MM.1S (cell line): Measurements from ENCODE around the gene MT3.

Experiments
- DNase-seq: peaks from one replicate; pipeline ENCODE4 v3.0.0-alpha.2; 2015
- H2AFZ ChIP-seq: fragments of 300-600 bp; sonication (generic); 2 replicates; pipeline ENCODE4 v1.6.0; 2016; ENCODE audit warnings: antibody characterized with exemption, low read length
- H3F3A ChIP-seq: fragments of 300-600 bp; sonication (generic); 2 replicates; pipeline ENCODE4 v1.6.1; 2016; ENCODE audit warnings: mild to moderate bottlenecking, antibody characterized with exemption, low read length, moderate library complexity, mixed read lengths; ENCODE audit not compliant: insufficient read depth
- H3K27ac ChIP-seq: fragments of 300-600 bp; sonication (generic); 2 replicates; pipeline ENCODE4 v1.5.1; 2016; ENCODE audit warnings: mild to moderate bottlenecking, low read length
- H3K27me3 ChIP-seq: fragments of 300-600 bp; sonication (generic); replicated peaks from 2 replicates; pipeline ENCODE4 v1.6.0; 2016; ENCODE audit warnings: low read length; ENCODE audit not compliant: insufficient read depth
- H3K36me3 ChIP-seq: fragments of 300-600 bp; sonication (generic); replicated peaks from 2 replicates; pipeline ENCODE4 v1.6.1; 2016; ENCODE audit warnings: mild to moderate bottlenecking, low read length, mixed read lengths; ENCODE audit not compliant: insufficient read depth
- H3K4me1 ChIP-seq: fragments of 300-600 bp; sonication (generic); 2 replicates; pipeline ENCODE4 v1.6.1; 2016; ENCODE audit warnings: low read length, mixed read lengths
- H3K4me2 ChIP-seq: fragments of 300-600 bp; sonication (generic); 2 replicates; pipeline ENCODE4 v1.6.0; 2016; ENCODE audit warnings: low read depth, low read length
- H3K4me3 ChIP-seq: fragments of 300-600 bp; sonication (generic); 2 replicates; pipeline ENCODE4 v1.5.1; 2016; ENCODE audit warnings: low read length, mixed read lengths
- H3K79me2 ChIP-seq: fragments of 300-600 bp; sonication (generic); 2 replicates; pipeline ENCODE4 v1.6.1; 2016; ENCODE audit warnings: mixed run types, low read length, mixed read lengths
- H3K9ac ChIP-seq: fragments of 300-600 bp; sonication (generic); 2 replicates; pipeline ENCODE4 v1.6.1; 2016; ENCODE audit warnings: low read length, mixed read lengths
- H3K9me2 ChIP-seq: fragments of 300-600 bp; sonication (generic); replicated peaks from 2 replicates; pipeline ENCODE4 v1.6.1; 2016; ENCODE audit warnings: mild to moderate bottlenecking, low read length, mixed read lengths; ENCODE audit not compliant: insufficient read depth
- H3K9me3 ChIP-seq: fragments of 300-600 bp; sonication (generic); replicated peaks from 2 replicates; pipeline ENCODE4 v1.6.1; 2016; ENCODE audit warnings: mild to moderate bottlenecking, low read length, mixed read lengths; ENCODE audit not compliant: insufficient read depth
- H4K20me1 ChIP-seq: fragments of 300-600 bp; sonication (generic); 2 replicates; pipeline ENCODE4 v1.6.1; 2016; ENCODE audit warnings: mild to moderate bottlenecking, low read length, moderate library complexity, mixed read lengths; ENCODE audit not compliant: insufficient read depth
- EZH2 ChIP-seq: fragments of 300-600 bp; sonication (generic); optimal IDR thresholded peaks from 2 replicates; pipeline ENCODE3; 2017; ENCODE audit warnings: low read depth, mild to moderate bottlenecking, antibody characterized with exemption, low read length, mixed read lengths
- EZH2phosphoT487 ChIP-seq: fragments of 300-600 bp; sonication (generic); IDR thresholded peaks from 2 replicates; pipeline ENCODE4 v1.6.1; 2018; ENCODE audit warnings: antibody characterized with exemption, low read length
- TF ChIP-seq, protein P1 (sequence below): fragments of 300-600 bp; sonication (generic); IDR thresholded peaks from 2 replicates; pipeline ENCODE4 v1.5.1; 2016; ENCODE audit warnings: antibody characterized with exemption, low read length, mixed read lengths

MT3 gene

DNA sequence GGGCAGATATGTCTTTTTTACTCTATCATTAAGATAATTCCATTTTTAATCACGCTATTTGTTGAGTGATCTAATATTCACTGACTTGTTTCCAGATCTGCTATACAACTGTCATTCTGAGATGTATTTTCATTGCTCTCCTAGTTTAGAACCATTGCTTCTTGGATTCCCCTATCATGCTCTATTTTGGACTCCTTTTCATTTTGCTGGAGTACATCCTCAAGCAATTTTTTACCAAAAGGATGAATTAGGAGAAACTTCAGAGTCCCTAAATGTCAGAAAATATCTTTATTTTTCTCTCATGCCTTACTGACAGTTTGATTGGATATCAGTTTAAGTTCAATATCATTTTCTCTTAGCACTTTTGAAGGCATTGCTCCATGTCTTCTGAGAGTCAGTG is 14.7 kb upstream of the MT3 start:
- DNase-seq: no peak
- TF ChIP-seq EZH2 (no peak), EZH2phosphoT487 (no peak)
- TF ChIP-seq, protein P1, sequence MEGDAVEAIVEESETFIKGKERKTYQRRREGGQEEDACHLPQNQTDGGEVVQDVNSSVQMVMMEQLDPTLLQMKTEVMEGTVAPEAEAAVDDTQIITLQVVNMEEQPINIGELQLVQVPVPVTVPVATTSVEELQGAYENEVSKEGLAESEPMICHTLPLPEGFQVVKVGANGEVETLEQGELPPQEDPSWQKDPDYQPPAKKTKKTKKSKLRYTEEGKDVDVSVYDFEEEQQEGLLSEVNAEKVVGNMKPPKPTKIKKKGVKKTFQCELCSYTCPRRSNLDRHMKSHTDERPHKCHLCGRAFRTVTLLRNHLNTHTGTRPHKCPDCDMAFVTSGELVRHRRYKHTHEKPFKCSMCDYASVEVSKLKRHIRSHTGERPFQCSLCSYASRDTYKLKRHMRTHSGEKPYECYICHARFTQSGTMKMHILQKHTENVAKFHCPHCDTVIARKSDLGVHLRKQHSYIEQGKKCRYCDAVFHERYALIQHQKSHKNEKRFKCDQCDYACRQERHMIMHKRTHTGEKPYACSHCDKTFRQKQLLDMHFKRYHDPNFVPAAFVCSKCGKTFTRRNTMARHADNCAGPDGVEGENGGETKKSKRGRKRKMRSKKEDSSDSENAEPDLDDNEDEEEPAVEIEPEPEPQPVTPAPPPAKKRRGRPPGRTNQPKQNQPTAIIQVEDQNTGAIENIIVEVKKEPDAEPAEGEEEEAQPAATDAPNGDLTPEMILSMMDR: no peak

DNA sequence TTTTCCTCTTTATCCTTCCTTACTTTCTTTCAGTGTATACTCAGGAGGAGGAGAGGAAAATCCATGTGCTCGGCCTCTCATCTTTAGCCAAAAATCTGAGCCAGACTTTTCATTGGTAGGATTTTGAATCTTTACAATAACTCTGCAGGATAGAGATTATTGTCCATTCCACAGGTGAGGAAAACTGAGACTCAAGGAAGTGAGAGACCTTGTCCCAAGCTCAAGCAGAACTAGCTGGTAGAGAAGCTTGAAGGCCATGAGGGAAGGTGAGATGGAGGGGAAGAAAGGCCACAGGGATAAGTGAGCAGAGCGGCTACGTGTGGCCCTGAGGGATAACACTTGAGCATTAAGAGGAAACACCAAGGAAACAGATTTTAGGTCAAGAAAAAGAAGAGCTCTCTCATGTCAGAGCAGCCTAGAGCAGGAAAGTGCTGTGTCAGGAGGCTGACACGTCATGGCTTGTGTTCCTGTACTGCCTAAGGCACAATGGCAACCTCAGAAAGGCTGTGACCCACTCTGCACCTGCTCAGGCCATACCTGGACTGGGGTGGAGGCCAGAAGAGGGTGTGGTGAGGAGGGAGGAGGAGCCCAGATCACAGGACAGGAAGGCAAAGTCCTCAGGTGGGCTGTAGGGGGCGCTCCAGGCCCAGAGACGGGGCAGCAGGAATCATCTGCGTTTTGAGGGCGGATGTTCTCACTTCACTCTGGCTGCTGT is 12.6 kb upstream of the MT3 start:
- peak; percentile 87 for DNase-seq
- H3K4me3 ChIP-seq: no peak overlapping the region

More for the DNA sequence above, 14.7 kb upstream of the MT3 start:
- Histone ChIP-seq H3K4me3 (no peak overlapping the region), H3K9me2 (no peaks in the 10 kb centered on the region), H3K4me1 (peaks cover 8% of the 10 kb centered on the region), H3K27ac (no peak overlapping the region), H4K20me1 (no peaks in the 10 kb centered on the region), H3F3A (no peaks in the 10 kb centered on the region), H3K27me3 (no peaks in the 10 kb centered on the region), H2AFZ (no peak overlapping the region), H3K36me3 (no peaks in the 10 kb centered on the region), H3K4me2 (no peak overlapping the region), H3K9ac (no peak overlapping the region), H3K79me2 (no peaks in the 10 kb centered on the region), H3K9me3 (no peaks in the 10 kb centered on the region)

DNA sequence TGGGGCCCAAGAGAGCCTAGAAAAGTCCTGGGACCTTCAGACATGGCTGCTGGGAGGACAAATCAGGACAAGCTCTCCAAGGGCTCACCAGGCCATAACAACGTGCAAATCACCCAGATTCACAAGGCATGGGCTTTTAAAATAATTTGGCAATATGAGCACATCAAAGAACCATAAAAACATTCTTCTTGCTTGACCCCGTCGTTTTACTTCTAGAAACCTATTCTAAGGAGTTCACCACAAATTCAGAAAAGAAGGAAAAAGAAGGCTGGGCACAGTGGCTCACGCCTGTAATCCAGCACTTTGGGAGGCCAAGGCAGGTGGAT is 12.1 kb upstream of the MT3 start:
- Histone ChIP-seq H3F3A (no peaks in the 10 kb centered on the region), H3K4me2 (no peak overlapping the region), H4K20me1 (no peaks in the 10 kb centered on the region), H3K27me3 (no peaks in the 10 kb centered on the region), H3K27ac (no peak overlapping the region), H3K9me3 (no peaks in the 10 kb centered on the region), H3K9me2 (no peaks in the 10 kb centered on the region), H2AFZ (peak overlapping the region; percentile 47), H3K9ac (no peak overlapping the region), H3K79me2 (no peaks in the 10 kb centered on the region), H3K4me3 (no peak overlapping the region), H3K4me1 (peaks cover 8% of the 10 kb centered on the region), H3K36me3 (no peaks in the 10 kb centered on the region)
- DNase-seq: no peak
- no peak for TF ChIP-seq EZH2phosphoT487
- no peak for TF ChIP-seq EZH2
- TF ChIP-seq, protein P1: no peak

More for the DNA sequence above, 12.6 kb upstream of the MT3 start:
- Histone ChIP-seq H3K27ac (peak overlapping the region; percentile 41; the same call in 1 of the 2 replicates), H3K9me3 (no peaks in the 10 kb centered on the region), H3K36me3 (no peaks in the 10 kb centered on the region), H3K4me1 (peaks cover 8% of the 10 kb centered on the region), H2AFZ (peak overlapping the region; percentile 47), H3K79me2 (no peaks in the 10 kb centered on the region), H3K27me3 (no peaks in the 10 kb centered on the region), H3K4me2 (no peak overlapping the region), H3K9me2 (no peaks in the 10 kb centered on the region), H4K20me1 (no peaks in the 10 kb centered on the region), H3K9ac (no peak overlapping the region), H3F3A (no peaks in the 10 kb centered on the region)
- TF ChIP-seq, protein P1: peak; percentile 92
- no peak for TF ChIP-seq EZH2
